NAMALWA (cell line): ENCODE measurements around the gene MGLL.

Experiments
- DNase-seq: peaks from one replicate; pipeline ENCODE4 v3.0.0-alpha.2; 2015; ENCODE audit warnings: low spot score

MGLL gene

DNA sequence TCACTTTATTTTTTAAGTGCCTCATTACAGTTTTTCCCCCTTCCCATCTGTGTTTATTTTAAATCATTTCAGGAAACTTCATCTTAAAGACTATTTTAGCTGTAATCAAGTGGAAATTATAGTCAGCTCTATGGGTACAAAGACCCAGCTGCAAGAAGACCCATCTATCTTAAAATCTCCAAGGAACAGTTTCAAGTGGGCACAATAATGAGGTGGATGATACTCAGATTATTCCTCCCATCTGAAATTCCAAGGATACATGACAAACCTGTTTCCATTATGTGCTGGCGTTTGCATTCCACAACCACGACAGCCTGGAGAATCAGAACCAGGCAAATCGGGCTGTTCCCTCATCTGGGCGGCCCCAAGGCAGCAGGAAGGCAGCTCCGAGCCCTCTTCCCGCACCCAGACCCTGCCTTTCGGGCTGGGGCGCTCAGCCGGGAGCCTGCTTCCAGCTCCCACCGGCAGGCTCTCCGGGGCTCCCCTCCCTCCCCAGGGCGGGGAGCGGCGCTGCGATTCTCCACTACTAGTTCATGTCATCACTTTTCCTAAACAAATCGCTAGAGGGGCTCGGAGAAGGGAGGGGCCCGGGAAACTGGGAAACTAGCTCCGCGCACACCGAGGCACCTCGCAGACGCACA is at the start of gene MGLL:
Gene MGLL, minus strand, starts transcription at position 475 of the 641 bp plus-strand sequence. Its CDS starts 197 bp downstream, at position 278.
- no peak for DNase-seq

DNA sequence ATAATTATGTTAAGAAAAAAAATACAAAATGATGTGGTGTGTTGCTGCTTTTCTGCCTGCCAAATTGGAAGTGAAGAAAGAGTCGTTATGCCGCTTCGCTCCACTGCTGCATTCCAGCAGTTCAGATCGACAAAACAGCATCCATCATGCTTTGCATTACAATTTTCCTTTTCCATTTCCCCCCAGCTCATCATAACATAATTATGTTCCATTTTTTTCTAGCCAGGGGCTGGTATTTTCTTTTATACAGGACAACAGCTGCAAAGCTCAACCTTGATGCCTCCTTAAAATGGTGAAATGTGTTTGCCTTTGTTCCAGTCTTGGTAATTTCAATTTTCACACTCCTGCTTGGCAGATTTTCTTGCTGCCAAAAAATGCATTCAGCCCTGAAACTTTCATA is 47.8 kb upstream of the MGLL start:
- no peak for DNase-seq

DNA sequence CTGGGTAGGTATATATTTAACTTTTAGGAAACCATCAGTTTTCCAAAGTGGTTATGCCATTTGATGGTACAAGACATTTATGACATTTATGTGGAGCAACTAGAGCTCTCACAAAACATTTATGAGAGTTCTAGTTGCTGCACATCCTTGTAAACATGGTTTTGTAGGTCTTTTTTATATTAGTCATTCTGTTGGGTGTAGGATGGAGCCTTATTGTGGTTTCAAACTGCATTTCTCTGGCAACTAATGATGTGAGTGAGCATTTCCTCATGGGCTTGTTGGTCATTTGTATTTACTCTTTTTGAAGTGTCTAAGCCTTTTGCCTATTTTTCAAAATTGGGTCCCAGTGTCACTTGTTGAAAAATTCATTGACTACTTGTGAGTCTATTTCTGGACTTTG is 45.7 kb upstream of the MGLL start:
- DNase-seq = no peak

DNA sequence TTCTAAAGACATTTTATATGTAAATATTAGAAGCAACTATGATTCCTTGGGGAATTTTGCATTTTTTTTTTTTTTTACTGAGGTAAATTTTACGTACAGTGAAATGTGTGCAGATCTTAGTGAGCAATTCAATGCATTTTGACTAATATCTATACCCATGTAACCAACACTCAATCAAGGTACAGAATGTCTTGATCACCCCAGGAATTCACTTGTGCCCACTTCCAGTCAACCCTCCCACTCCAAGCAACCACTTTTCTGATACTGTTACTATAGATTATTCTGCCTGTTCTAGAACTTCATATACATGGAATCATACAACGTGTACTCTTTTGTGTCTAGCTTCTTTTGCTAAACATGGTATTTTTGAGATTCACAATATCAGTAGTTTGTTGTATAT is 45.1 kb upstream of the MGLL start:
- DNase-seq = no peak

DNA sequence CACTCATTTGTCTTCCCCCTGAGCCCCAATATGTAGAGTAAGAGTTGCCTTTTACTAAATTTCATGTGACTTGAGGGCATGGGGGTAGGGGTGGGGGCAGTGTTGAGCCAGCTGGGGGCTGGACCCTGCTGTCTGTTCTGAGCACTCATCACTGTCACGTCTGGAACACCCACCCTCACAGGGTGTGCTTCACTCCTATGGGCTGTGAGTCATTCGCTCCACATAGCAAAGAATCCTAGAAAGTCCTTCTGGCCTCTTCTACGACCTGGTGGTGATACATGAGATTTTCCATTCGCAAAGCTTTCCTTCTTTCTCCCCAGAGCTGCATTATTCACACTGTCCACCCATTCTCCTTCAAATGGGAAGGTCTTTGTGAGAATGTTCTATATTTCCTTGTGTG is 43.6 kb upstream of the MGLL start:
- DNase-seq = no peak

DNA sequence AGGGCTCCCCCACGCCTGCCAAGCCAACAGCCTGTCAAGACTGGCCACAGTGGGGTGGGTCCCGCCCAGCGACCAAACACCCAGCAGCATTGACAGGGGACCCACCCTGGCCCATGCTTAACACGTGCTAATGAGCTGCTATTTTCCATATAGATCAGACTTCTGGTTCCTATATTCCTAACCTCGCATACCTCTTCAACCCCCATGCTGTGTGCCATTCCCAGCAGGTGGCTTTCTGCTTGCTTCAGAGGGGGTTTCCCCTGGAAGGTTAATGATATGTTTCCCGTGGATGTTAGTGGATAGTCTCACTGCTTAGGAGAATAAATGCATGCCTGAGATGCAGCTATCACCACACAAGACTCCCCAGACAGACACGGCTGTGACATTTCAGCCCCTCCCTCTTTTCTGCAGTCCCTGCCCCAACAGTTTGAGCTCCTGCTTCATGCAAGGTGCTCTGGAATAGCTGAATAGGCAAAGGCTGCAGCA is 37.9 kb upstream of the MGLL start:
- no peak for DNase-seq

DNA sequence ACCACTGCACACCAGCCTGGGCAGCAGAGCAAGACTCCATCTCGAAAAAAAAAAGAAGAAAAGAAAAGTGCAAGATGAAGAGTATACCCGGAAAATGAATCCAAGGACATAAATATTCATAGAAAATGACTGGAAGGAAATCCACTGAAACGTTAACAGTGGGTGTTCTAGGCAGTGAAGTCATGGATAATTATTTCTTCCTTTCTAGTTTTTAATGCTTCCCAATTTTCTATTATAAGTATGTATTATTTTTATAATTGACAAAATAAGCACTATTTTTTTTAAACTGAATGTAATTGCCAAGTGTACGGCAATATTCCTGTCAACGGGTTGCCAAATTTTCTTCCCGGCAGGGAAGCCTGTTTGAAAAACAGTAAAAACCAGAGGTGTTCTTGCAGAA is 37.4 kb upstream of the MGLL start:
- no peak for DNase-seq

DNA sequence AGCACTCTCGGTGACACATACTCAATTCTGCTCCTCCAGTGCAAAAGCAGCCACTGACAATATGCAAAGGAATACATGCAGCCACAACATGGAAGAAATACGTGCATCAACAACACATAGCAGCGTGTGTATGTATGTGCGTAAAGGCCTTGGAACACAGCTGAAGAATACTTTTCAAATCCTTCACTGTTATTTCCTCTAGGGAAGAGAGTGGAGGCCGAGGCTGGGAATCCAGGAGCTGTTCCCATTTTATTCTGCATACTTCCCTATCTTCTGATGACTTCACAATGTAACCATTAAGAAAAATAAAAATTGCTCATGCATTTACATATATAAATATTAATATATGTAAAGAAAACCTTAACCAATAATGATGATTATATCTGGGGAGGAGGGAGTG is 36.6 kb upstream of the MGLL start:
- DNase-seq = no peak

DNA sequence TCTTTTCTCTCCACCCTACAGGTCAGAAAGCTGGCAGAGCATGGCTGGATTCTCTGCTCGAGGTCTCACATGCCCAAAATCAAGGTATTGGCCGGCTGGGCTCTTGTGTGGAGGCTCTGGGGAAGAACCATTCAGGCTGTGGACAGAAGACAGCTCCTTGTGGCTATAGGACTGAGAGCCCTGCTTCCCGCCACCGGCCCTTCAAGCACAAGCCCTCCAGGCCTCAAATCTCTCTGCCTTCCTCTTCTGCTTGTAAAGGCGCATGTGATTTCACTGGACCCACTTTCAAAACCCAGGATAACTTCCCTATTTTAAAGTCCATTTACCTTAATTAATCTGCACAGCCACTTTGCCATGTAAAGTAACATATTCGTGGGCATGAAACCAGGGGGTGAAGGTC is 36.2 kb upstream of the MGLL start:
- no peak for DNase-seq

DNA sequence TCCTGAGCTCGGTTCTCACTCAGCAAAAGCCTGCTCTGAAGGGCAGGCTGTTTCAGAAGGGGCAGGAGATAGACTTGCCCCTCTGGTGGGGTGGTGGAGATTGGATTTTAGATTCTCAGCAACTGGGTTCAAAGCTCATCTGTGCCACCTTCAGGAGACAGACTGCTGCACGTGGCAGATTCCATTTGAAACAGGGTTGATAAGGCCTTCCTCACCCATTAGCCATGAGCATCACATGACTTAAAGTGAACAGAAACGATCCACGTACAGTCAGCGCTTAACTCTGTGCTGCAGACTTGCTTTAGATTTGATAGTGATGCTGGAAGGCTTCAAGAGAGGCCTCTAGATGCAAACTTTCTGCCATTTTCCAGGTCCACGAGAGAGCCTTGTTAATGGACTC is 35.0 kb upstream of the MGLL start:
- peak; percentile 20 for DNase-seq

DNA sequence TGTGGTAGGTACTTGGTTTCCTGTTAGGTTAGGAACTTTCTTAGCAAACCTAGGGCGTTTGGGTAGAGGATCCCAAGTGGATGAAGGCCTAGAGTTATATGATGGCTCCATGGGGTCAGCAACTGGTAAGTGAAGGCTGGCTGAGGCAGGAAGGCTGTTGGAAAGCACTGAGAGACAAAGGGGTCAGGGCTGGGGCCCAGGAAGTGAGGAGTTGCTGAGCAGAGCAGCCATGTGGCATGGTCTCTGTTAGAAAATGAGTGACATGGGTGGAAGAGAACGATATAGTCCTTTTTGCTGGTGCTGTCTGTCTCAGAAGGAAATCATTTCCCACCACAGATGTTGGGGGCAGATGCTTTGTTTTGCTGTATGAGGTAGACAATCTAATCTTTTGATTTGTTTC is 34.5 kb upstream of the MGLL start:
- DNase-seq = no peak

DNA sequence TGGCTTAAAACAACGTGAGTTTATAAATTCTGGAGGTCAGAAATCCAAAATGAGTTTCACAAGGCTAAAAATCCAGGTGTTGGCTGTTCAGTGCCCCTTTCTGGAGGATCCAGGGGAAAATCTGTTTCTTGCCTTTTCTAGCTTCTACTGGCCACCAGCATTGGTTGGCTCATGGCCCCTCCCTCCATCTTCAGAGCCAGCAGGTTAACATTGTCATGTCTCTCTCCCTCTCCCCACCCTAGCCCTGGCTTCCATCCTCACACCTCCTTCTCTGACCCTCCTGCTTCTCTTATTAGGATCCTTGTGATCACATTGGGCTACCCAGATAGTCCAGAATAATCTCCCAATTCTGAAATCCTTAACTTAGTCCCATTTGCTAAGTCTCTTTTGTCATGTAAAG is 32.9 kb upstream of the MGLL start:
- DNase-seq = no peak

DNA sequence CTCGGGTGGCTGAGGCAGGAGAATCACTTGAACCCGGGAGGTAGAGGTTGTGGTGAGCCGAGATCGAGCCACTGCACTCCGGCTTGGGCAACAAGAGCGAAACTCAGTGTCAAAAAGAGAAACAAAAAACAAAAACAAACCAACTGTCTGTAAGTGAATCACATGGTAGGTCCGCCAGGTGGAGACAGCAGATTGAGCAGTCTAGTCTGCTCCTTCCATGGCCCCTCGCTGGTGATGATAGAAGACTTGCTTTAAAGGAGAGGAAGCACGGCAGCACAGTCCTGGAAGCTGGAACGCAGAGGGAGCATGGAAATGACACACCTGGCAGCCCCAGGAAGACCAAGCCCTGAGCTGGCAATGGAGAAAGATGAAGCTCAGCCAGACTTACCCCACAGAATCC is 31.4 kb upstream of the MGLL start:
- DNase-seq = peak; percentile 15

DNA sequence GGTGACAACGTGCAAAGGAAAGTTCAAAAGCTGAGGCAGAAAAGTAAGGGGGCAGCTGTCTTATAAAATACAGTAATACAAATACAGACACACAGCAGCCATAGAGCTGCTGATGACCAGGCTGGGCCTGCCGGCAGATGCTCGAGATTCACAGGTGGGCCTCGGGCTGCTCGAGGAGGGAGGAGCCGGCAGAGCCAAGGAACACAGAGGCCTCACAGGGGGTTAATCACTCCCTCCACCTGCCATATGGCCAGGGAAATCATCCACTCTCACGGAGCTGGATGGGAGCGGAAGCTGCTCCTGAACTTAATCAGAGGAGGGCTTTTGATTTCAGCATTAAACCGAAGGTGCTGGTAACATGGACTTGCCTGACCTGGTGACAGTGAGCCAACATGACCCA is 29.6 kb upstream of the MGLL start:
- no peak for DNase-seq

DNA sequence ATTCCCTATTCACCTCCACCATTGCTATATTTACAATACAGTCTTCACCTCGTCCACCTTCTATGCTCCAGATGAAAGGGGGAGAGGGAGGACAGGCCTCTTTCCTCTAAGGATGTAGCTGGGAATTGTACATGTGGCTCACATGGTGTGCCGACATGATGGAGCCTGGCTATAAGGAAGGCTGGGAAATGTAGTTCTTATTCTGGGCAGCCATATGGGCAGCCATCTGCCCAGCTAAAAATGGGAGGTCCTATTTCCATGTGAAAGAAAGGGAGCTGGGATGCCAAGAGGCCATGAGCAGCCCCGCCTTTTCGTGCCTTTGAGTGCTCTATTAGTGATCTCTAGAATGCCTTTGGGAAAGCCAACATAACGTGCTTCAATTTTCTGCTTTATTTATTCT is 27.1 kb upstream of the MGLL start:
- DNase-seq = no peak

DNA sequence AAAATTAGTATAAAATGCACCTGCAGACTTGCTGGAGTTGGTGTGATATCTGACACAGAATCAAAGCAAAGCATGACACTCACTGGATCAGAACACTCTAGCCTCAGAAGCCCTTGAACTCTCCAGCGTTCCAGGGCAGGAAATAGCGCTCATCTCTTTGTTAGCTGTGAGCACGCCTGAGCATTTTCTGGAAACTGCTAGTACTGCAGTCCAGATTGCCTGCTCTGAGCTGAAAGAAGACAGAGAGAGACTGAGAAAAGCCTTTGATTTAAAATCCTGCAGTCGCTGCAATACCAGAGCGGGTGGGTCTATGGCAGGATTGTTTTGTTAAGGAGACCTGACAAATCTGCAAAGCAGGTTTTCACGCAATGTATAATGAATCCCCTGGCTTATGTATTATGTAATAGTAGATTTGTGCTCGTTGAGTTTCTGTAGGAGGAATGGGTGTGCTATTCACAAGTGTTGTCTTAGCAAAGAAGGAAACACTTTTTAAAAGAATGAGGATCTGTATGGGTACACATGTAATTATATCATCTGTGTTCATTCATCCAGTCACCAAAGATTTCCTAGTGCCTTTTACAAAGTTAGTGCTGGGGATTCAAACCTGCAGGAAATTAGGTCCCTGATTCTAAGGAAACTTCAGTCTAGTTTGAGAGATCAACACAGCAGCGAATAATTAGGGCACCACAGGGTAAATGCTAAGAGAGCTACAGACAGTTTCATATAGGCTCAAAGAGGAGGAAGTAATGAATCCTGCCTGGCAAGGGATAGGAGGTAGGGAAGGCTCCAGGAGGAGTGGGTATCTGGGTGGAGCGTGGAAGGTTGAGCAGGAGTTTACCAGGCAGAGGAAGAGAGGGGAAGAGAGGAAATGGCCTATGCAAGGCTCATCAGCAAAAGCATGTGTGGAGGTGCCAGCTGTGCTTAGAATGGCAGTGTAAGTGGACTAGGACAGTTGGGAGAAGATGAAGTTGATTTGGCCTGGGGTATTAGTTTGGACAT is 26.1 kb upstream of the MGLL start:
- no peak for DNase-seq

DNA sequence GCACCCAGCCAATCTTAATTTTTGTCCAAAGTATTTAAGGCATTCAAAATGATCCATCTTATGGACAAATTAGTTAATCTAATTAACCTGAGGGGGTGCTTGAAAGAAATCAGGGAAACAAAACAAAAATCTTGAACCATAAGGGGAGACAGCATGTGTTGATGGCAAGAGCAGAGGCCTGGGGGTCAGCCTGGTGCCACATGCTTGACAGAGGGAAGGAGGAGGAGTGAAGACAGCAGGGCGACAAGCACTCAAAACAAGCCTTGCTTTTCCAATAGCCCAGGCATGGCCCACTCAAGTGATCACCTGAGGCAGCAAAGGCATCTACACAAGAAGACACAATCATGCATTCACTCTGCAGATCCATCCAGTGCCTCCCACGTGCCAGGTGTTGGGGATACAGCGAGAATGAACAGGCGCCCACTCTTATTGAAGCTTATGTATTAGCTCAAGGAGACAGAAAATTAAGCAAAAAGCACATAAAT is 25.0 kb upstream of the MGLL start:
- DNase-seq = no peak

DNA sequence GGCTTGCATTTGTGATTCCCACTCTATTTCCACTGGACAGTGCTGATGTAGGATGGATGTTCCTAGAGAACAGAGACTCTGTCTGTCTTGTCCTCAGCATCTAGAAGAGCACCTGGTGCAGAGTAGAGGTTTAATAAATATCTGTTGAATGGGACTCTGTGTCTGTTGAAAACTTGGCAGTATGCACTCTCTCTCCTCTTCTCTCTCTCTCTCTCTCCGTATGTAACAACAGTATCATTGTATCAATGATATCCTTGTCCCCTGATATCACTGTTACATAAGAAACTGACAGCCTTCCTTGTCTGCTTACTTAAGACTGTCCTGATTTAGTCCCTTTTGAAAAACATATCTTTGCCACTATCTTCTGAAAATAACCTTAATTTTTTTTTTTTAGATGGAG is 24.3 kb upstream of the MGLL start:
- DNase-seq = no peak

DNA sequence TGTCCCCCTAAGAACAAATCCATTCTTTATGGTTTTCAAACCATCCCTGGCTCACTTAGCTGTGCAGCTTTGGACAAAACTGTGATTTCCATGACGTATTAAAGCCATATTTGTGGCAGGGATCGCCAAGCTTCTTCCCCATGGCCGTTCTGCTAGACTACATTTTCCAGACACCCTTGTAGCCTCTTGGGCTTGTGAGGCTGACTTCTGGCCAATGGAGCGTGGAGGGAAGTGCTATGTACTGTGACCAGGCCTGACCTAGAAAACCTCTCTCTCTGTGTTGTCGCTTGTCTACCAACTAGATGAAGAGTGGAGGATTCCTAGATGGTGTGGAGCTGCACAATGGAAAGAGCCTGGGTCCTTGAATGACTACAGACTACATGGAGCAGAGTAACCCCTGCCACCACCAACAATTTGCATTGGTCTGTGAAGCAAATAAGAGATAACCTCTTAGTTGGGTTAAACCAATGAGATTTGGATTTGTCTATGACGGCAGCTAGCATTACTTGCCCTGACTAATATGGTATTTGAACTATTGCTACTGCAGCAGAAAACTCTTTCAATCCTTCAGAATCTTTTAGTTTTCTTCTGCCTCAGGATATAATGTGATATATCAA is 22.1 kb upstream of the MGLL start:
- peak; percentile 25 for DNase-seq

DNA sequence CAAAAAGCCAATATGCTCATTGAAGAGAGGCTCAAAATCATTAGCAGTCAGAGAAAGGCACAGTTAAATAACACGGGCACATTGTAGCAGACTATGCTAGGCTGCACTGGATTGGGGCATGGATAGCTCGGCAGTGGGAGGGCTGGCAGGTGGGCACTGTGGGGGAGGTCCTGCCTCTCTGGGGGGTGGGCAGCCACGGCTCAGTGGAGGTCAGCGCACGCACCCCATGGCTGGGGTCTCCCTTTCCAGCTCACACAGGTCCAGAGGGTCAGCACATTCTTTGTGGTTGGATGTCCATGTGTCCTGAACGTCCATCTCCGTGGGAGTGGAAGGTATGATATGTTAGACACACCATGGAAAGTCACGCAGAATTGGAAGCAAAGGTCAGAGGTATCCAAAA is 18.4 kb upstream of the MGLL start:
- DNase-seq = no peak

DNA sequence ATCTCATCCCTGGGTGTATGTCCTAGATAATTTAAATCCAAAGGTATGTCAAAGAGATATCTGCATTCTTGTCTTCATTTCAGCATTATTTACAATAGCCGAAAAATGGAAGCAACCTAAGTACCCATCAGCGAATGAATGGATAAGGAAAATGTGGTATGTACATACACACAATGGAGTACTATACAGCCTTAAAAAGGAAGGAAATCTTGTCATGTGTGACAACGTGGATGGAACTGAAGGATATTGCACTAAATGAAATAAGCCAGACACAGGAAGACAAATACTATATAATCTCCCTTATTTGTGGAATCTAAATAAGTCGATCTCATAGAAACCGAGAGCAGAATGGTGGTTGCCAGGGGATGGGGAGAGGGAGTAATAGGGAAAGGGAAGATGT is 16.8 kb upstream of the MGLL start:
- no peak for DNase-seq

DNA sequence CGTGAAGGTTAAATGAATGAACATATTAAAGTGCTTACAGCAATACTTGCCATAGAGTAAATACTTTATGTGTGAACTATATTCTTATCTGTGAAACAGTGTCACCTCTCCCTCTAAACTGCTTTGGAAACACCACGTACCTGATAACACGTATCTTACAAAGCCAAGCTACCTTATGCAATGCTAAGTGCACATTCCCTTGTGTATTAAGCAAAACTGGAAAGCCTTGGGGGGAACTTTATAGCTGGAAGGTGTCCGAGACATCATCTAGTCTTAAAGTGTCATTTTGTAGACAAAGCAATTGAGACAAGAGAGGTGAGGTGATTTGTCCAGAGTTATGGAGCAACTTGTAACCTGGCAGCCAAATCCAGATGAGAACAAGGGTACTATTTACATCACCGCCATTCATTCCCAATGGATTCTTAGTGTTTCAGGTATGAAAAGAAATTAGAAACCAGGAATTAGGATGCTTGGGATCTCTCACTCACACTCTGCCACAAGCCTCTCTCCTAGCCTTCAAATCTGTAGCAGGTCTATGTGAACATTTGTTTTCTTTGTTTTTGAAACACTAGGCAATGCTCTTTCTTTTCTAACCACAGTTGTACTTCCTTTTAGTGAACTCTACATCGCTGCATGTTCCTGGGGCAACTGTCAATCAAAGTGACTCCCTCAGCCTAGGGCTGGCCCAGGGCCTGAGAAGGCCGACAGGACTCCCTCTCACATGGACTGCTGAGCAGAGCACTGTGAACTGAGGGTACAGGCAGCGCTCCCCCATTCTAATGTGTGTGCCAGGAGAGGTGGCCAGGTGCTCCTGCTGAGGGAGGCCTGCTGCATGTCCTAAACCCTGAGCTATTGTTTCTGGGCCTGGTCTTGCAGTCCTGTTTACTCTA is 13.9 kb upstream of the MGLL start:
- DNase-seq = peak; percentile 16
